ENCODE measurements around the gene CTSK. TPM values are rescaled to one million over a fixed set of nuclear protein-coding genes. Genes with fewer than 3 reads are reported as not detected.
"Not testable (repeated sequence)": the region's sequence is repeated elsewhere in the genome, so short reads cannot be mapped to it uniquely, and the experiment has no call there.

CTSK gene
- total RNA-seq, 2 donors from 2014 or later: 7.5 to 9.4 TPM

- DNase-seq (ENCODE audit: low spot score): no peak
- Histone ChIP-seq H3K9me3 (no peaks in the 10 kb centered on the region), H3K27ac (no peak overlapping the region), H3K4me3 (no peak overlapping the region), H3K4me1 (no peaks in the 10 kb centered on the region), H3K27me3 (no peaks in the 10 kb centered on the region), H3K36me3 (no peaks in the 10 kb centered on the region)
- TF ChIP-seq CTCF (IDR thresholded peaks at IDR 0.05): no peak
Measured at GRCh38 chr1:150787455-150787854, 20.6 kb downstream of the CTSK start.

GRCh38 chr1:150780510-150780909, 27.6 kb downstream of the CTSK start:
- no peak for DNase-seq (ENCODE audit: low spot score)
- H3K4me3 ChIP-seq: no peak overlapping the region
- H3K9me3 ChIP-seq: no peaks in the 10 kb centered on the region
- no peaks in the 10 kb centered on the region for H3K27me3 ChIP-seq
- no peaks in the 10 kb centered on the region for H3K4me1 ChIP-seq
- TF ChIP-seq CTCF (IDR thresholded peaks at IDR 0.05): no peak
- no peak overlapping the region for H3K27ac ChIP-seq
- H3K36me3 ChIP-seq: no peaks in the 10 kb centered on the region

- Histone ChIP-seq H3K9me3 (no peaks in the 10 kb centered on the region), H3K27me3 (no peaks in the 10 kb centered on the region), H3K4me1 (no peaks in the 10 kb centered on the region), H3K27ac (no peak overlapping the region), H3K4me3 (no peak overlapping the region), H3K36me3 (no peaks in the 10 kb centered on the region)
- no peak for DNase-seq (ENCODE audit: low spot score)
- no peak for TF ChIP-seq CTCF (IDR thresholded peaks at IDR 0.05)
Measured at GRCh38 chr1:150778409-150778808, 29.7 kb downstream of the CTSK start.

- no peak for DNase-seq (ENCODE audit: low spot score)
- Histone ChIP-seq H3K4me1 (no peaks in the 10 kb centered on the region), H3K9me3 (no peaks in the 10 kb centered on the region), H3K36me3 (no peaks in the 10 kb centered on the region), H3K4me3 (no peak overlapping the region), H3K27ac (no peak overlapping the region), H3K27me3 (no peaks in the 10 kb centered on the region)
- TF ChIP-seq CTCF (IDR thresholded peaks at IDR 0.05): no peak
Measured at GRCh38 chr1:150777544-150777943, 30.5 kb downstream of the CTSK start.

- H3K4me3 ChIP-seq; H3K4me1 ChIP-seq; H3K9me3 ChIP-seq; H3K27ac ChIP-seq; DNase-seq (ENCODE audit: low spot score); H3K27me3 ChIP-seq; H3K36me3 ChIP-seq: not testable (repeated sequence)
Measured at GRCh38 chr1:150775931-150776505, 32.0 kb downstream of the CTSK start.

GRCh38 chr1:150775276-150775675, 32.8 kb downstream of the CTSK start:
- Histone ChIP-seq H3K36me3 (no peaks in the 10 kb centered on the region), H3K4me3 (no peak overlapping the region), H3K4me1 (no peaks in the 10 kb centered on the region), H3K27ac (no peak overlapping the region), H3K9me3 (no peaks in the 10 kb centered on the region), H3K27me3 (no peaks in the 10 kb centered on the region)
- no peak for DNase-seq (ENCODE audit: low spot score)
- TF ChIP-seq CTCF (IDR thresholded peaks at IDR 0.05): no peak

Data from right atrium auricular region (tissue), 2 donors.